Measurements from ENCODE around the gene SFMBT2. TPM values are rescaled to one million over a fixed set of nuclear protein-coding genes. Genes with fewer than 3 reads are reported as not detected.

The SFMBT2 gene
- total RNA-seq, 4 donors from 2014 or later = 0.60 to 8.6 (median 2.5) TPM

GRCh38 chr10:7335977-7336376, 74.9 kb downstream of the SFMBT2 start:
- intact Hi-C loops (cut with DNase I; ENCODE audit: low total_unique reads) = no loop called here
- Histone ChIP-seq H3K27me3 (no peaks in the 10 kb centered on the region), H3K4me1 (no peaks in the 10 kb centered on the region), H3K9me3 (no peaks in the 10 kb centered on the region), H3K4me3 (no peak overlapping the region), H3K36me3 (no peaks in the 10 kb centered on the region), H3K27ac (no peak overlapping the region)
- in situ Hi-C loops (cut with MboI; ENCODE audit: low pct_ligation_motif_present in 1 of 4, low pct_unique_long_range_greater_than_20kb in 1 of 4, low sequenced_read_pairs in 3 of 4) = no loop called here
- 52 to 54% methylated on average over 2 of the region's 2 CpGs for WGBS, 2 donors (ENCODE audit: low coverage in 1 of 2)
- no peak for DNase-seq
- TF ChIP-seq POLR2A (IDR thresholded peaks at IDR 0.05) (no peak), CTCF (IDR thresholded peaks at IDR 0.05) (no peak), POLR2AphosphoS5 (IDR thresholded peaks at IDR 0.05) (no peak), EP300 (IDR thresholded peaks at IDR 0.05; ENCODE audit: low read depth) (no peak)

- Histone ChIP-seq H3K27me3 (no peaks in the 10 kb centered on the region), H3K36me3 (no peaks in the 10 kb centered on the region), H3K4me1 (no peaks in the 10 kb centered on the region), H3K9me3 (no peaks in the 10 kb centered on the region), H3K4me3 (no peak overlapping the region), H3K27ac (peak overlapping the region in 1 of 4 donors; percentile 29)
- TF ChIP-seq CTCF (IDR thresholded peaks at IDR 0.05) (no peak), POLR2AphosphoS5 (IDR thresholded peaks at IDR 0.05) (no peak), EP300 (IDR thresholded peaks at IDR 0.05; ENCODE audit: low read depth) (no peak), POLR2A (IDR thresholded peaks at IDR 0.05) (no peak)
- DNase-seq = no peak
- intact Hi-C loops (cut with DNase I; ENCODE audit: low total_unique reads) = no loop called here
- 95% methylated on average over 10 of the region's 10 CpGs; no CpG with 5 or more reads in 1 of the 2 donors for WGBS, 2 donors (ENCODE audit: low coverage in 1 of 2)
- in situ Hi-C loops (cut with MboI; ENCODE audit: low pct_ligation_motif_present in 1 of 4, low pct_unique_long_range_greater_than_20kb in 1 of 4, low sequenced_read_pairs in 3 of 4) = no loop called here
These were observed 76.2 kb downstream of the SFMBT2 start for GRCh38 chr10:7334642-7334964.

- no peak for TF ChIP-seq POLR2A (IDR thresholded peaks at IDR 0.05)
- no peak for TF ChIP-seq CTCF (IDR thresholded peaks at IDR 0.05)
- no peak for TF ChIP-seq POLR2AphosphoS5 (IDR thresholded peaks at IDR 0.05)
- TF ChIP-seq EP300 (IDR thresholded peaks at IDR 0.05; ENCODE audit: low read depth) = no peak
These were observed 76.7 kb downstream of the SFMBT2 start for GRCh38 chr10:7333961-7334641.

GRCh38 chr10:7329219-7329618, 81.6 kb downstream of the SFMBT2 start:
- 88 to 96% methylated on average over 8 to 11 of the region's 11 CpGs for WGBS, 2 donors (ENCODE audit: low coverage in 1 of 2)
- in situ Hi-C loops (cut with MboI; ENCODE audit: low pct_ligation_motif_present in 1 of 4, low pct_unique_long_range_greater_than_20kb in 1 of 4, low sequenced_read_pairs in 3 of 4) = no loop called here

More at GRCh38 chr10:7333961-7334641, 76.7 kb downstream of the SFMBT2 start:
- in situ Hi-C loops (cut with MboI; ENCODE audit: low pct_ligation_motif_present in 1 of 4, low pct_unique_long_range_greater_than_20kb in 1 of 4, low sequenced_read_pairs in 3 of 4) = no loop called here
- 63 to 88% methylated on average over 7 to 21 of the region's 21 CpGs for WGBS, 2 donors (ENCODE audit: low coverage in 1 of 2)
- H3K9me3 ChIP-seq = no peaks in the 10 kb centered on the region
- H3K4me3 ChIP-seq = no peak overlapping the region
- no peaks in the 10 kb centered on the region for H3K27me3 ChIP-seq
- H3K36me3 ChIP-seq = no peaks in the 10 kb centered on the region
- H3K27ac ChIP-seq = peak overlapping the region in 1 of 4 donors; percentile 29
- no peaks in the 10 kb centered on the region for H3K4me1 ChIP-seq
- intact Hi-C loops (cut with DNase I; ENCODE audit: low total_unique reads) = no loop called here
- DNase-seq = no peak

More at GRCh38 chr10:7329219-7329618, 81.6 kb downstream of the SFMBT2 start:
- Histone ChIP-seq H3K27ac (no peak overlapping the region), H3K27me3 (no peaks in the 10 kb centered on the region), H3K4me3 (no peak overlapping the region), H3K4me1 (no peaks in the 10 kb centered on the region), H3K36me3 (no peaks in the 10 kb centered on the region), H3K9me3 (peaks cover 0 to 6% of the 10 kb centered on the region in 2 donors)
- no peak for TF ChIP-seq CTCF (IDR thresholded peaks at IDR 0.05)
- no peak for TF ChIP-seq EP300 (IDR thresholded peaks at IDR 0.05; ENCODE audit: low read depth)
- no peak for TF ChIP-seq POLR2AphosphoS5 (IDR thresholded peaks at IDR 0.05)
- no peak for TF ChIP-seq POLR2A (IDR thresholded peaks at IDR 0.05)
- intact Hi-C loops (cut with DNase I; ENCODE audit: low total_unique reads) = no loop called here
- DNase-seq = peak; percentile 7
